Measurements from ENCODE around the gene GHR. TPM values are rescaled to one million over a fixed set of nuclear protein-coding genes. Genes with fewer than 3 reads are reported as not detected.

The GHR gene
- total RNA-seq, 1 experiment from 2014 or later, result not detected

GRCh38 chr5:42392917-42393316 lies 30.3 kb upstream of the GHR start:
- DNase-seq (ENCODE audit: low spot score), result no peak
- Histone ChIP-seq H3K4me1 (ENCODE audit: insufficient read depth, low read length, poor library complexity, severe bottlenecking) (no peaks in the 10 kb centered on the region), H3K27me3 (replicated peaks; ENCODE audit: insufficient read depth, low read depth, low read length, poor library complexity) (no peaks in the 10 kb centered on the region), H3K9me3 (ENCODE audit: low read depth, low read length, poor library complexity, severe bottlenecking) (peaks cover 6% of the 10 kb centered on the region), H3K4me3 (ENCODE audit: low read depth, low read length, poor library complexity, severe bottlenecking) (no peak overlapping the region), H3K36me3 (ENCODE audit: insufficient read depth, low read length, poor library complexity, severe bottlenecking) (no peaks in the 10 kb centered on the region), H3K27ac (ENCODE audit: low read depth, low read length, poor library complexity, severe bottlenecking) (no peak overlapping the region)
- POLR2A ChIA-PET (ENCODE audit: low non-redundant PET), result no interaction called here
- BruUV-seq (replicated peaks), result no TSS peak
- CTCF ChIA-PET, result no interaction called here
- no peak for TF ChIP-seq CTCF (conservative IDR thresholded peaks at IDR 0.05; ENCODE audit: low read depth, low read length)
- no peak for TF ChIP-seq EZH2 (IDR thresholded peaks at IDR 0.05; ENCODE audit: borderline replicate concordance, low read depth, low read length, poor library complexity, severe bottlenecking)
- intact Hi-C loops (cut with micrococcal nuclease; ENCODE audit: unreplicated experiment), result no loop called here

GRCh38 chr5:42396111-42396510 lies 27.1 kb upstream of the GHR start:
- intact Hi-C loops (cut with micrococcal nuclease; ENCODE audit: unreplicated experiment), result no loop called here
- no peak overlapping the region for H3K27ac ChIP-seq (ENCODE audit: low read depth, low read length, poor library complexity, severe bottlenecking)
- DNase-seq (ENCODE audit: low spot score), result no peak
- H3K4me1 ChIP-seq (ENCODE audit: insufficient read depth, low read length, poor library complexity, severe bottlenecking), result no peaks in the 10 kb centered on the region
- TF ChIP-seq EZH2 (IDR thresholded peaks at IDR 0.05; ENCODE audit: borderline replicate concordance, low read depth, low read length, poor library complexity, severe bottlenecking) (no peak), CTCF (conservative IDR thresholded peaks at IDR 0.05; ENCODE audit: low read depth, low read length) (no peak)
- CTCF ChIA-PET, result no interaction called here
- no peaks in the 10 kb centered on the region for H3K36me3 ChIP-seq (ENCODE audit: insufficient read depth, low read length, poor library complexity, severe bottlenecking)
- POLR2A ChIA-PET (ENCODE audit: low non-redundant PET), result no interaction called here
- H3K9me3 ChIP-seq (ENCODE audit: low read depth, low read length, poor library complexity, severe bottlenecking), result peaks cover 6% of the 10 kb centered on the region
- H3K27me3 ChIP-seq (replicated peaks; ENCODE audit: insufficient read depth, low read depth, low read length, poor library complexity), result no peaks in the 10 kb centered on the region
- BruUV-seq (replicated peaks), result no TSS peak
- no peak overlapping the region for H3K4me3 ChIP-seq (ENCODE audit: low read depth, low read length, poor library complexity, severe bottlenecking)

GRCh38 chr5:42397267-42397666 lies 26.0 kb upstream of the GHR start:
- no peak for DNase-seq (ENCODE audit: low spot score)

More at GRCh38 chr5:42397267-42397666, 26.0 kb upstream of the GHR start:
- POLR2A ChIA-PET (ENCODE audit: low non-redundant PET), result no interaction called here
- no TSS peak for BruUV-seq (replicated peaks)
- CTCF ChIA-PET, result no interaction called here
- no peaks in the 10 kb centered on the region for H3K36me3 ChIP-seq (ENCODE audit: insufficient read depth, low read length, poor library complexity, severe bottlenecking)
- no peaks in the 10 kb centered on the region for H3K27me3 ChIP-seq (replicated peaks; ENCODE audit: insufficient read depth, low read depth, low read length, poor library complexity)
- no peak overlapping the region for H3K4me3 ChIP-seq (ENCODE audit: low read depth, low read length, poor library complexity, severe bottlenecking)
- no peaks in the 10 kb centered on the region for H3K4me1 ChIP-seq (ENCODE audit: insufficient read depth, low read length, poor library complexity, severe bottlenecking)
- intact Hi-C loops (cut with micrococcal nuclease; ENCODE audit: unreplicated experiment), result no loop called here
- H3K27ac ChIP-seq (ENCODE audit: low read depth, low read length, poor library complexity, severe bottlenecking), result no peak overlapping the region
- H3K9me3 ChIP-seq (ENCODE audit: low read depth, low read length, poor library complexity, severe bottlenecking), result peaks cover 6% of the 10 kb centered on the region
- TF ChIP-seq EZH2 (IDR thresholded peaks at IDR 0.05; ENCODE audit: borderline replicate concordance, low read depth, low read length, poor library complexity, severe bottlenecking) (no peak), CTCF (conservative IDR thresholded peaks at IDR 0.05; ENCODE audit: low read depth, low read length) (no peak)
